HCT116 (cell line): ENCODE results near the gene UBAP2L. TPM values are rescaled to one million over a fixed set of nuclear protein-coding genes. Genes with fewer than 3 reads are reported as not detected.

ENCODE experiments used
- ATAC-seq: fragments of 200-7000 bp; cut with Tn5 transposase; 2 replicates; pipeline ENCODE4 v1.9.1; 2020; ENCODE audit warnings: mild to moderate bottlenecking, moderate library complexity
- BruUV-seq: library from RNA; stranded (reverse); fragments of 400-500 nt; replicated peaks from 2 replicates; lab custom pipeline; 2021; lab: Mats Ljungman, UMichigan
- CTCF ChIA-PET: fragments of 300-600 bp; sonication (Branson Sonifier 250); formaldehyde crosslinking; loops from one replicate; lab custom pipeline; 2021; ENCODE audit warnings: antibody characterized with exemption; lab: Charles Lee
- POLR2A ChIA-PET: fragments of 300-600, 350-600 bp; sonication (Branson Sonifier 250); formaldehyde crosslinking; loops from one replicate; lab custom pipeline; 2021; ENCODE audit warnings: antibody characterized with exemption; lab: Charles Lee
- RAD21 ChIA-PET, 2 experiments: fragments of 300-600 bp; sonication (Branson Sonifier 250); formaldehyde crosslinking; loops; one replicate each; lab custom pipeline; 2023; ENCODE audit warnings: low total read pairs in 2 of 2; ENCODE audit not compliant: uncharacterized antibody in 2 of 2, unreplicated experiment in 2 of 2, low non-redundant PET in 1 of 2; lab: Charles Lee
- DNase-seq: peaks from one replicate; pipeline ENCODE4 v3.0.0-alpha.2; 2010; ENCODE audit warnings: low read depth, low spot score
- H2AFZ ChIP-seq: fragments of 200-600 bp; shearing (Covaris generic), sonication (generic); 2 replicates; pipeline ENCODE4 v1.6.1; 2017; ENCODE audit warnings: low read depth, mixed run types, mixed read lengths, antibody characterized with exemption, low read length; ENCODE audit not compliant: poor library complexity, severe bottlenecking
- H3K27ac ChIP-seq: 2 replicates; pipeline ENCODE4 v1.5.1; 2012; ENCODE audit warnings: low read depth, low read length
- H3K27me3 ChIP-seq: fragments of 200-600 bp; sonication (generic); 2 replicates; pipeline ENCODE4 v1.6.1; 2016; ENCODE audit warnings: mixed run types, low read length, mixed read lengths; ENCODE audit not compliant: insufficient read depth
- H3K36me3 ChIP-seq, 2 experiments: fragments of 200-500 bp in 1 of 2; fragments of 200-600 bp in 1 of 2; sonication (Bioruptor generic) in 1 of 2; sonication (generic) in 1 of 2; 2 replicates each; pipeline versions ENCODE4 v1.5.1 to v1.6.1; 2014 to 2016; ENCODE audit warnings: low read length in 2 of 2, inconsistent platforms in 1 of 2, mixed read lengths in 1 of 2, mixed run types in 1 of 2; ENCODE audit not compliant: insufficient read depth in 2 of 2, control insufficient read depth in 1 of 2
- H3K4me1 ChIP-seq, 2 experiments: fragments of 200-600 bp in 1 of 2; sonication (generic) in 1 of 2; 2 replicates each; pipeline versions ENCODE4 v1.5.1 to v1.6.1; 2012 to 2017; ENCODE audit warnings: low read length in 2 of 2, inconsistent platforms in 1 of 2, mild to moderate bottlenecking in 1 of 2, mixed read lengths in 1 of 2, mixed run types in 1 of 2, moderate library complexity in 1 of 2; ENCODE audit not compliant: insufficient read depth in 2 of 2, control insufficient read depth in 1 of 2
- H3K4me2 ChIP-seq: fragments of 200-600 bp; sonication (generic); 2 replicates; pipeline ENCODE4 v1.6.1; 2017; ENCODE audit warnings: mixed run types, low read length, mixed read lengths
- H3K4me3 ChIP-seq, 2 experiments: fragments of 200-600 bp in 1 of 2; sonication (generic) in 1 of 2; replicated peaks in 1 of 2; 2 replicates each; pipeline ENCODE4 v1.5.1; 2011 to 2016; ENCODE audit warnings: low read length in 2 of 2, control low read depth in 1 of 2, low read depth in 1 of 2, mild to moderate bottlenecking in 1 of 2, mixed read lengths in 1 of 2, mixed run types in 1 of 2
- H3K79me2 ChIP-seq: fragments of 200-600 bp; sonication (generic); 2 replicates; pipeline ENCODE4 v1.6.1; 2017; ENCODE audit warnings: mild to moderate bottlenecking, mixed run types, low read length, moderate library complexity, mixed read lengths; ENCODE audit not compliant: insufficient read depth
- H3K9ac ChIP-seq: fragments of 200-600 bp; sonication (generic); 2 replicates; pipeline ENCODE4 v1.6.1; 2016; ENCODE audit warnings: low read length, mixed read lengths
- H3K9me2 ChIP-seq: fragments of 200-600 bp; sonication (generic), shearing (Covaris generic); 2 replicates; pipeline ENCODE4 v1.6.1; 2017; ENCODE audit warnings: mixed run types, mild to moderate bottlenecking, moderate library complexity; ENCODE audit not compliant: insufficient read depth
- H3K9me3 ChIP-seq, 2 experiments: fragments of 200-500 bp in 1 of 2; fragments of 200-600 bp in 1 of 2; sonication (Bioruptor generic) in 1 of 2; sonication (generic) in 1 of 2; 2 replicates each; pipeline ENCODE4 v1.6.1; 2014 to 2017; ENCODE audit warnings: low read length in 2 of 2, mixed read lengths in 2 of 2, inconsistent platforms in 1 of 2, low read depth in 1 of 2, mild to moderate bottlenecking in 1 of 2, mixed run types in 1 of 2, moderate library complexity in 1 of 2; ENCODE audit not compliant: control insufficient read depth in 1 of 2, insufficient read depth in 1 of 2
- H4K20me1 ChIP-seq: fragments of 200-600 bp; sonication (generic), shearing (Covaris generic); 2 replicates; pipeline ENCODE4 v1.6.1; 2017; ENCODE audit warnings: mixed run types, mild to moderate bottlenecking, moderate library complexity; ENCODE audit not compliant: insufficient read depth
- CBX3 ChIP-seq: IDR thresholded peaks from 2 replicates; pipeline ENCODE4 v1.6.1; 2012; ENCODE audit warnings: low read depth
- CEBPB ChIP-seq: IDR thresholded peaks from 2 replicates; pipeline ENCODE4 v1.6.1; 2012; ENCODE audit warnings: low read depth
- EGR1 ChIP-seq: IDR thresholded peaks from 2 replicates; pipeline ENCODE4 v1.6.1; 2012; ENCODE audit warnings: low read depth
- EZH2phosphoT487 ChIP-seq: fragments of 200-600 bp; IDR thresholded peaks from 2 replicates; pipeline ENCODE4 v1.6.1; 2018; ENCODE audit warnings: antibody characterized with exemption, borderline replicate concordance
- FOSL1 ChIP-seq: IDR thresholded peaks from 2 replicates; pipeline ENCODE4 v1.6.1; 2012; ENCODE audit warnings: low read depth
- POLR2A ChIP-seq: IDR thresholded peaks from 2 replicates; pipeline ENCODE4 v1.7.0; 2011; ENCODE audit warnings: borderline replicate concordance; ENCODE audit not compliant: insufficient read depth, insufficient read length; ENCODE audit errors: extremely low read depth
- SRF ChIP-seq: IDR thresholded peaks from 2 replicates; pipeline ENCODE4 v1.6.1; 2012; ENCODE audit warnings: low read depth
- YY1 ChIP-seq: IDR thresholded peaks from 2 replicates; pipeline ENCODE4 v1.6.1; 2011; ENCODE audit warnings: low read length, low read depth, moderate library complexity, mild to moderate bottlenecking; ENCODE audit not compliant: insufficient replicate concordance; ENCODE audit errors: extremely low read depth
- ZBTB33 ChIP-seq: IDR thresholded peaks from 2 replicates; pipeline ENCODE4 v1.6.1; 2011; ENCODE audit warnings: mild to moderate bottlenecking, low read length, moderate library complexity; ENCODE audit not compliant: insufficient replicate concordance; ENCODE audit errors: extremely low read depth
- ZFX ChIP-seq: fragments of 450-650 bp; IDR thresholded peaks from 2 replicates; pipeline ENCODE4 v1.6.1; 2017
- ZNF274 ChIP-seq: fragments of 200-500 bp; sonication (Bioruptor generic); IDR thresholded peaks from 2 replicates; pipeline ENCODE4 v1.6.1; 2014; ENCODE audit warnings: mild to moderate bottlenecking, low read depth, low read length, inconsistent platforms
- intact Hi-C: fragments of 100-400 bp; cut with micrococcal nuclease; formaldehyde crosslinking; loops from 2 replicates; pipeline ENCODE4 v1.10.0; 2022
- total RNA-seq: library from RNA; stranded (reverse); gene quantifications from one replicate; pipeline ENCODE4 v1.2.1, GENCODE V29; 2021; ENCODE audit not compliant: unreplicated experiment
- TF ChIP-seq, protein P1 (sequence below): IDR thresholded peaks from 2 replicates; pipeline ENCODE4 v1.6.1; 2012; ENCODE audit warnings: low read depth
- TF ChIP-seq, protein P2 (sequence below): IDR thresholded peaks from 2 replicates; pipeline ENCODE4 v1.6.1; 2012
- TF ChIP-seq, protein P3 (sequence below): IDR thresholded peaks from 2 replicates; pipeline ENCODE4 v1.6.1; 2012
- TF ChIP-seq, protein P4 (sequence below), 3 experiments: fragments of 200-600 bp in 1 of 3; sonication (generic) in 1 of 3; IDR thresholded peaks in 2 of 3; conservative IDR thresholded peaks in 1 of 3; 2 replicates each; pipeline ENCODE4 v1.5.1; 2012 to 2017; ENCODE audit warnings: low read depth in 2 of 3, low read length in 2 of 3, antibody characterized with exemption in 1 of 3, borderline replicate concordance in 1 of 3, control low read depth in 1 of 3, mild to moderate bottlenecking in 1 of 3, mixed read lengths in 1 of 3, mixed run types in 1 of 3, moderate library complexity in 1 of 3; ENCODE audit not compliant: insufficient read depth in 1 of 3

UBAP2L gene
- total RNA-seq, 1 experiment from 2014 or later: 189 TPM

- TF ChIP-seq, protein P1, sequence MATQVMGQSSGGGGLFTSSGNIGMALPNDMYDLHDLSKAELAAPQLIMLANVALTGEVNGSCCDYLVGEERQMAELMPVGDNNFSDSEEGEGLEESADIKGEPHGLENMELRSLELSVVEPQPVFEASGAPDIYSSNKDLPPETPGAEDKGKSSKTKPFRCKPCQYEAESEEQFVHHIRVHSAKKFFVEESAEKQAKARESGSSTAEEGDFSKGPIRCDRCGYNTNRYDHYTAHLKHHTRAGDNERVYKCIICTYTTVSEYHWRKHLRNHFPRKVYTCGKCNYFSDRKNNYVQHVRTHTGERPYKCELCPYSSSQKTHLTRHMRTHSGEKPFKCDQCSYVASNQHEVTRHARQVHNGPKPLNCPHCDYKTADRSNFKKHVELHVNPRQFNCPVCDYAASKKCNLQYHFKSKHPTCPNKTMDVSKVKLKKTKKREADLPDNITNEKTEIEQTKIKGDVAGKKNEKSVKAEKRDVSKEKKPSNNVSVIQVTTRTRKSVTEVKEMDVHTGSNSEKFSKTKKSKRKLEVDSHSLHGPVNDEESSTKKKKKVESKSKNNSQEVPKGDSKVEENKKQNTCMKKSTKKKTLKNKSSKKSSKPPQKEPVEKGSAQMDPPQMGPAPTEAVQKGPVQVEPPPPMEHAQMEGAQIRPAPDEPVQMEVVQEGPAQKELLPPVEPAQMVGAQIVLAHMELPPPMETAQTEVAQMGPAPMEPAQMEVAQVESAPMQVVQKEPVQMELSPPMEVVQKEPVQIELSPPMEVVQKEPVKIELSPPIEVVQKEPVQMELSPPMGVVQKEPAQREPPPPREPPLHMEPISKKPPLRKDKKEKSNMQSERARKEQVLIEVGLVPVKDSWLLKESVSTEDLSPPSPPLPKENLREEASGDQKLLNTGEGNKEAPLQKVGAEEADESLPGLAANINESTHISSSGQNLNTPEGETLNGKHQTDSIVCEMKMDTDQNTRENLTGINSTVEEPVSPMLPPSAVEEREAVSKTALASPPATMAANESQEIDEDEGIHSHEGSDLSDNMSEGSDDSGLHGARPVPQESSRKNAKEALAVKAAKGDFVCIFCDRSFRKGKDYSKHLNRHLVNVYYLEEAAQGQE: no peak
- no peak for TF ChIP-seq ZFX
Measured at GRCh38 chr1:154171223-154171583, 49.6 kb upstream of the UBAP2L start (continued).

DNA sequence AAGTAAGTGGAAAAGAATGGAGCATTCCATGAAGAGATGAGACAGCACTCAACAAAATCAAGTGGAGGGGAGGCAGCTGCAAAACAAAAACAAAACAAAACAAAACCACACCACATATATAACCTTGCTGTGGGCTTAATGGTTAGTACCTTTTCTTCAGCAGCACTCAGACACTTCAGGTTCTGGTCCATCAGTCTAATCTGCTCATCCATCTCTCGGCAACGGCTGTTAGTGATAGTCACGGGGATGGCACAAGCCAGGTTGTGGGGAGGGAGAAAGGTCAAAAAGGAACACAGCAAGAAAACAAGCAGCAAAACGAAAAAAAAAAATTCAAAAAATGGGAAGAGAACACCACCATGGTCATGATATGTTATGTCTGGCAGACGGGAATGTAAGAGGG, 48.9 kb upstream of the UBAP2L start:
- intact Hi-C loops: no loop called here
- Histone ChIP-seq H3K4me1 (no peaks in the 10 kb centered on the region), H4K20me1 (peaks cover 18% of the 10 kb centered on the region; the same call in 1 of the 2 replicates), H3K9ac (no peak overlapping the region), H3K27me3 (no peaks in the 10 kb centered on the region), H3K4me2 (no peak overlapping the region), H3K36me3 (peaks cover 66 to 81% of the 10 kb centered on the region in 2 experiments), H3K79me2 (peaks cover 91% of the 10 kb centered on the region), H3K9me2 (no peaks in the 10 kb centered on the region), H2AFZ (no peak overlapping the region), H3K4me3 (no peak overlapping the region), H3K27ac (no peak overlapping the region), H3K9me3 (no peaks in the 10 kb centered on the region)
- TF ChIP-seq POLR2A (no peak), FOSL1 (no peak), ZNF274 (no peak), CBX3 (no peak), EZH2phosphoT487 (no peak), SRF (no peak), CEBPB (no peak), EGR1 (no peak), YY1 (no peak), ZBTB33 (no peak)
- TF ChIP-seq, protein P2, sequence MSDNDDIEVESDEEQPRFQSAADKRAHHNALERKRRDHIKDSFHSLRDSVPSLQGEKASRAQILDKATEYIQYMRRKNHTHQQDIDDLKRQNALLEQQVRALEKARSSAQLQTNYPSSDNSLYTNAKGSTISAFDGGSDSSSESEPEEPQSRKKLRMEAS: no peak
- TF ChIP-seq, protein P3, sequence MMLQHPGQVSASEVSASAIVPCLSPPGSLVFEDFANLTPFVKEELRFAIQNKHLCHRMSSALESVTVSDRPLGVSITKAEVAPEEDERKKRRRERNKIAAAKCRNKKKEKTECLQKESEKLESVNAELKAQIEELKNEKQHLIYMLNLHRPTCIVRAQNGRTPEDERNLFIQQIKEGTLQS: no peak
- TF ChIP-seq, protein P4, sequence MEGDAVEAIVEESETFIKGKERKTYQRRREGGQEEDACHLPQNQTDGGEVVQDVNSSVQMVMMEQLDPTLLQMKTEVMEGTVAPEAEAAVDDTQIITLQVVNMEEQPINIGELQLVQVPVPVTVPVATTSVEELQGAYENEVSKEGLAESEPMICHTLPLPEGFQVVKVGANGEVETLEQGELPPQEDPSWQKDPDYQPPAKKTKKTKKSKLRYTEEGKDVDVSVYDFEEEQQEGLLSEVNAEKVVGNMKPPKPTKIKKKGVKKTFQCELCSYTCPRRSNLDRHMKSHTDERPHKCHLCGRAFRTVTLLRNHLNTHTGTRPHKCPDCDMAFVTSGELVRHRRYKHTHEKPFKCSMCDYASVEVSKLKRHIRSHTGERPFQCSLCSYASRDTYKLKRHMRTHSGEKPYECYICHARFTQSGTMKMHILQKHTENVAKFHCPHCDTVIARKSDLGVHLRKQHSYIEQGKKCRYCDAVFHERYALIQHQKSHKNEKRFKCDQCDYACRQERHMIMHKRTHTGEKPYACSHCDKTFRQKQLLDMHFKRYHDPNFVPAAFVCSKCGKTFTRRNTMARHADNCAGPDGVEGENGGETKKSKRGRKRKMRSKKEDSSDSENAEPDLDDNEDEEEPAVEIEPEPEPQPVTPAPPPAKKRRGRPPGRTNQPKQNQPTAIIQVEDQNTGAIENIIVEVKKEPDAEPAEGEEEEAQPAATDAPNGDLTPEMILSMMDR (IDR thresholded peaks at IDR 0.05 in 2 of 3, conservative IDR thresholded peaks at IDR 0.05 in 1 of 3; ENCODE audit: borderline replicate concordance in 1 of 3, insufficient read depth in 1 of 3, low read depth in 2 of 3, low read length in 2 of 3): no peak
- ChIA-PET CTCF (no interaction called here), RAD21 (no interaction called here), POLR2A (no interaction called here)
- no TSS peak for BruUV-seq
- ATAC-seq (no peak), DNase-seq (no peak)
